GM18951 (cell line): ENCODE measurements around the gene BTRC.
"Not testable (repeated sequence)": the region's sequence is repeated elsewhere in the genome, so short reads cannot be mapped to it uniquely, and the experiment has no call there.

Experiments used
- POLR2A ChIP-seq: IDR thresholded peaks from 4 replicates; pipeline ENCODE4 v1.6.1; 2011; ENCODE audit warnings: mild to moderate bottlenecking; ENCODE audit not compliant: insufficient read length, insufficient read depth; ENCODE audit errors: extremely low read depth
- in situ Hi-C: fragments of 300-500 bp; cut with MboI; formaldehyde crosslinking; loops from one replicate; pipeline ENCODE4 v1.12.0; 2022; ENCODE audit warnings: low sequenced_read_pairs, mixed read lengths, inconsistent platforms; ENCODE audit not compliant: unreplicated experiment

The BTRC gene

GRCh38 chr10:101580486-101581399 lies 226.8 kb downstream of the BTRC start:
- TF ChIP-seq POLR2A, result no peak
- in situ Hi-C loops, result no loop called here

GRCh38 chr10:101585841-101586240 lies 231.9 kb downstream of the BTRC start:
- no peak for TF ChIP-seq POLR2A
- in situ Hi-C loops, result no loop called here

- TF ChIP-seq POLR2A, result peak; percentile 69
- in situ Hi-C loops, result no loop called here
Measured at GRCh38 chr10:101587725-101588653, 234.0 kb downstream of the BTRC start, which contains the start of the genes DPCD and POLL. Gene DPCD (plus strand): TSS chr10:101588321. CDS start chr10:101588337, 16 bp downstream. Gene POLL (minus strand): TSS chr10:101588257. CDS start chr10:101587360, 897 bp downstream.

- TF ChIP-seq POLR2A, result no peak
- in situ Hi-C loops, result no loop called here
Measured at GRCh38 chr10:101588879-101589278, 234.9 kb downstream of the BTRC start.

- in situ Hi-C loops, result not testable (repeated sequence)
Measured at GRCh38 chr10:101593331-101593730, 239.4 kb downstream of the BTRC start.

GRCh38 chr10:101595591-101596433 lies 241.8 kb downstream of the BTRC start:
- in situ Hi-C loops, result no loop called here
- no peak for TF ChIP-seq POLR2A

GRCh38 chr10:101597091-101597900 lies 243.3 kb downstream of the BTRC start:
- no peak for TF ChIP-seq POLR2A
- in situ Hi-C loops, result no loop called here

- in situ Hi-C loops, result loop anchor here (10.0 to 25.0 kb wide), 2 partner anchors 173 to 486 kb away; partner anchors contain the start of gene FGF8
- no peak for TF ChIP-seq POLR2A
Measured at GRCh38 chr10:101601541-101601940, 247.6 kb downstream of the BTRC start.

- in situ Hi-C loops, result loop anchor here (10.0 to 25.0 kb wide), 2 partner anchors 172 to 484 kb away; partner anchors contain the start of gene FGF8
- TF ChIP-seq POLR2A, result no peak
Measured at GRCh38 chr10:101602761-101603398, 248.9 kb downstream of the BTRC start.
